ENCODE measurements around the gene KIFC3.

KIFC3 gene

GRCh38 chr16:57756424-57757325 is 45.6 kb downstream of the KIFC3 start:
- no peak for TF ChIP-seq SIN3A (IDR thresholded peaks at IDR 0.05; ENCODE audit: borderline replicate concordance, insufficient read depth, low read length)
- no peak for TF ChIP-seq FOXP2 (optimal IDR thresholded peaks at IDR 0.05; ENCODE audit: borderline replicate concordance, extremely low read depth, extremely low read length, insufficient read depth)
- no peak for TF ChIP-seq POLR2AphosphoS5 (IDR thresholded peaks at IDR 0.05; ENCODE audit: low read depth, low read length)
- no peak for TF ChIP-seq REST (IDR thresholded peaks at IDR 0.05; ENCODE audit: insufficient read depth in 1 of 2, low read depth in 2 of 2, low read length in 2 of 2)
- TF ChIP-seq TAF1 (IDR thresholded peaks at IDR 0.05; ENCODE audit: borderline replicate concordance, insufficient read depth, low read length), result no peak

- TF ChIP-seq POLR2AphosphoS5 (IDR thresholded peaks at IDR 0.05; ENCODE audit: low read depth, low read length) (no peak), SIN3A (IDR thresholded peaks at IDR 0.05; ENCODE audit: borderline replicate concordance, insufficient read depth, low read length) (no peak), REST (IDR thresholded peaks at IDR 0.05; ENCODE audit: insufficient read depth in 1 of 2, low read depth in 2 of 2, low read length in 2 of 2) (no peak), FOXP2 (optimal IDR thresholded peaks at IDR 0.05; ENCODE audit: borderline replicate concordance, extremely low read depth, extremely low read length, insufficient read depth) (no peak), TAF1 (IDR thresholded peaks at IDR 0.05; ENCODE audit: borderline replicate concordance, insufficient read depth, low read length) (no peak)
Observed at GRCh38 chr16:57755726-57756423, 46.4 kb downstream of the KIFC3 start.

DNA sequence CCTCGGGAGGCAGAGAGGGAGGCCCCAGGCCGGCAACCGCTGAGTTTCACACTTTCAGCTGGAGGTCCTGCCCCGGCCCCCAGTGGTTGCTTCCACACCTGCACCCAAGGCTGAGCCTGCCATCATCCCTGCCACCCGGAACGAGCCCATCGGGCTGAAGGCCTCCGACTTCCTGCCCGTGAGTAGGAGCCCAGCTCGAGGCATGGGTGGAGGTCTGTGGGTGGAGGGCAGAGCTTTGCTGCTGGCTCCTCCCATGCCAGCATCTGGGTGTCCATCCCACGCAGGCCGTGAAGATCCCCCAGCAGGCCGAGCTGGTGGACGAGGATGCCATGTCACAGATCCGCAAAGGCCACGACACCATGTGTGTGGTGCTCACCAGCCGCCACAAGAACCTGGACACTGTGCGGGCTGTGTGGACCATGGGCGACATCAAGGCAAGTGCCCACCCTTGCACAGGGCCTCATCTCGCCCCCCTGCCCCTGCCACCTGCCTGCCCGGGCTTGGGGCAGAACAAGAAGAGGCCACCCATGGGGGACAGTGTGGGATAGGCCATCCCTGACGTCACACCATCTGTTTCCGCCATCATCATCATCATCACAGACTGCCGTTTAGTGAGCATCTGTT is 47.1 kb downstream of the KIFC3 start:
- TF ChIP-seq TAF1 (IDR thresholded peaks at IDR 0.05; ENCODE audit: borderline replicate concordance, insufficient read depth, low read length) (no peak), FOXP2 (optimal IDR thresholded peaks at IDR 0.05; ENCODE audit: borderline replicate concordance, extremely low read depth, extremely low read length, insufficient read depth) (no peak), POLR2AphosphoS5 (IDR thresholded peaks at IDR 0.05; ENCODE audit: low read depth, low read length) (no peak), REST (IDR thresholded peaks at IDR 0.05; ENCODE audit: insufficient read depth in 1 of 2, low read depth in 2 of 2, low read length in 2 of 2) (no peak), SIN3A (IDR thresholded peaks at IDR 0.05; ENCODE audit: borderline replicate concordance, insufficient read depth, low read length) (no peak)

DNA sequence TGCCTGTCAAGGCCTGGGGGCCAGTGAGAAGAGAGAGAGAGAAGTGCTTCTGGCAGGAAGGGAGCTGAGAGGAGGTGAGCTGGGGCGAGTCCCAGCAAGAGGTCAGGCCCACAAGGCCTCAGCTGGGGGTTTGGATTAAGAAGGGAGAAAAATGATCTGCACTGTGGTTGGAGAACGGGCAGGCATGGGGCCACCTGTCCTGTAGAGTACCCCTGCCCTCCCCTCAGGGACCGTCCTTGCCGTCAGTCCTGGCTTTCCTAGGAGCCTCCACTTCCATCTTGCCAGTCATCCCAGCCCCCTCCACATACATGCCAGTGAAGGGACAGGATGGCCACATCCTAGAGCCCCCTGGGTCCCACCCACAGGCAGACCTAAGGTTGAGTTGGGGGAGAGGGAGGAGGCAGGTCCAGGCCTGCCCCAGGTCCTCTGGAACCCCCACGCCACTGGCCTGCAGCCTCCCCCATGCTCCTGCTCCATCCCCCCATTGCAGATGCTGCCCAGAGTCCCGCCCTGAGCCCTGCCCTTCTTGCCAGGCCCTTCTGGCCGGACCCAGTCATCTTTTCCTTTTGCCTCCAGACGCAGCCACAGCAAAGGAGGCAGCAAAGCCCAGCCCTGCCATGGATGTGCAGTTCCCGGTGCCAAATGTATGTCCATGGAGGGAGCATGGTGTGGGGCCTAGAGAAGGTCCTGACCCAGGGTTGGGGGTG is 47.8 kb downstream of the KIFC3 start:
- TF ChIP-seq SIN3A (IDR thresholded peaks at IDR 0.05; ENCODE audit: borderline replicate concordance, insufficient read depth, low read length) (no peak), REST (IDR thresholded peaks at IDR 0.05; ENCODE audit: insufficient read depth in 1 of 2, low read depth in 2 of 2, low read length in 2 of 2) (no peak), POLR2AphosphoS5 (IDR thresholded peaks at IDR 0.05; ENCODE audit: low read depth, low read length) (no peak), TAF1 (IDR thresholded peaks at IDR 0.05; ENCODE audit: borderline replicate concordance, insufficient read depth, low read length) (no peak), FOXP2 (optimal IDR thresholded peaks at IDR 0.05; ENCODE audit: borderline replicate concordance, extremely low read depth, extremely low read length, insufficient read depth) (no peak)

All from PFSK-1 (cell line).